T-helper 1 cell (primary cell): ENCODE data around the gene CACNG4.
"Not testable (repeated sequence)": the region's sequence is repeated elsewhere in the genome, so short reads cannot be mapped to it uniquely, and the experiment has no call there.

ENCODE experiments used
- DNase-seq, 5 donors: peaks; one replicate each; pipeline ENCODE4 v3.0.0-alpha.2; 2012 to 2020

Gene CACNG4

DNA sequence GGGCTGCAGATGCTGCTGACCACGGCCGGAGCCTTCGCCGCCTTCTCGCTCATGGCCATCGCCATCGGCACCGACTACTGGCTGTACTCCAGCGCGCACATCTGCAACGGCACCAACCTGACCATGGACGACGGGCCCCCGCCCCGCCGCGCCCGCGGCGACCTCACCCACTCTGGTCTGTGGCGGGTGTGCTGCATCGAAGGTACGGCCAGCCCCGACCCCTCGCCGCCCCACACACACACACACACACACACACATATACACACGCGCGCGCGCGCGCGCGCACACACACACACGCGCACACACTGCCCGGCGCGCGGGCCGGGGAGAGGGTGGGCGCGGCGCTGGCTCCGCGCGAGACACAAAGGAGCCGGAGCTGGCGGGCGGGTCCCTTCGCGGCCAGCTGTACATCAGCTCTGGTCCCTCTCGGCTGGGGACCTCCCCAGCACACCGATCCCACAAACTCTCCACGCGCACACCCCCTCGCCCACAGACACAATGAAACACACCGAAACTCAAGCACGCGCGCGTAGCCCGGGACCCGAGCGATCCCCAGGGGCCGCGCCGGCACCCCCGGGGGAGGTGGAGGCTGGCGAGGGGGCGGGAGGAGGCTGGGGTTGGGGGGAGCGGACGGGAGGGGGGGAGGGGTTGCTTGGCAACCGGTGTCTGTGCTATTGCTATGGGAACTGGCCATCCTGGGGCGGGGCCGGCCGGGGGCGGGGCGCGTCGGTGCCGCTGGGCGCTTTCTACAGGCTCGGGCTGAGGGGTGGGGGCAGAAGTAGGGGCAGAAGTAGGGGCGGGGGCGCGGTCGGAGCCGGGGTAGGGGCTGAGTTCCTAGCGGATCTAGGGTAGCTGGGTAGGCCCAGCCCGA, 658 bp downstream of the CACNG4 start:
- no peak for DNase-seq

DNA sequence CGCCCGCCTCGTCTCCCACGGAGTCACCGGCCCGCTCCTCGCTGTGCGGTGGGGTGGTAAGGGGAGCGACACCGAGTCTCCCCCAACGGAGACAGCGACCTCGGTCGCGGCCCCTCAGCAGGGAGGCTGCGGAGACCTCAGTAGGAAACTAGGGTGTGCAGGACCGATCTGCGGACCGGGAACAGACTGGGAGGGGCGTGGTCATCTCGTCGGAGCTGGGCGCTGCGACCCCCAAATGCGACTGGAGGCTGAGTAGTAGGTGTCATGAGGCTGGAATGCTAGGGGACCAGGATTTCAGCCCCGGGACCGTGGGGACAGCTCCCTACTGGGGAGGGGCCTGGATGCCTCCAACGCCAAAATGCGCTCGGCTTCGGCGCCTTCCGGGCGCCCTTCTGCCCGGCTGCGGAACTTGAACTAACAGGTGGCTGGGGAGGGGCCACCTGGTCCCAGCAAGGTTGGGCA, 1.3 kb downstream of the CACNG4 start:
- DNase-seq: no peak

DNA sequence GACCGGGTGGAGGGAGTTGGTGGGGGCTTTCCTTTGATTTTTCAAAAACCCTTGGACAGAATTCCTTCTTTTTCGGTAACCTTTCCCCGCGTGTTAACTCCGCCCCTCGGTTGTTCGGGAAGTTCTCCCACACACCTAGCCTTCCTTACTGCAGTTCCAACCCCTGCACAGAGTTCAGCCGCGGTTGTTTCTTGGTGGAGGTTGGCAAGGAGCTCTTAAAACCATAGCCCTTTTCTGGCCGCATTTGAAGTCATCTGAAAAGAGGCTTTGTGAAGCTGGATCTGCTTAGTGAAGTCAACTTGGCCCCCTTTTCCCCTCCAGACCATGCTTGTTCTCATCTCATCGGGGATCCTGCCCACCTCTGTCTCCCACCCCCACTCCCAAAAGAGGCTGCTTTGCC, 1.8 kb downstream of the CACNG4 start:
- no peak for DNase-seq

DNA sequence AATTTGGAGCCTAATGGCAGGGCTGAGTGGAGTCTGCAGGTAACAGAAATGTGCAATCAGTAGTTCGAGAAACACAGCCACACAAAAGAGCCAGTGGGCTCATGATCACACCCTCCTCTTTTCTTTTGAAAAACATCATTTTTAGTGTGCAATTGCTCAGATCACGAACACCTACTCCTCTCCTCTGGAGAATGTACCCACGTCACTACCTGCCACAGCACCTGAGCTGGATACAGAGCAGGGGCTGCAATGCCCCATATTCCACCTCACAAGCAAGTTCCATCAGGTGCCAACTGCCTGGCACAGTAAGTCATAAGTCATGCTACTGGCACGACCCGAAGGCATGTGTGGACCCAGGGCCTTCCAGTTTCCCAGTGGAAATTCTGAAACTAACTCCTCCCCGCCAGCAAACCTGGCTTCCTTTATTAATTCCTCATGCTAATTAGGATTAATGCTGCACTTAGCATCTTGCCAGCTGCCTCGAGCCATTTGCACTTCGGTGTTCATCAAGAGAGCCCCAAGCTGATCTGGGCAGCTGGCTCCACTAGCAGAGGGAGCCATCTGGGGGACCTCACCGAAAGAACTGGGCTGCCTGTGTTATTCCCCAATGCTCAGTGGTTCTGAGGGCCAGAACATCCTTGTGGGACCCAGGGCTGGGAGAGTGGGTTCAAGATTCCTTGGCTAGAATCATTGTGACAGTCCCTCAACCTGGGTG, 2.4 kb downstream of the CACNG4 start:
- no peak for DNase-seq

DNA sequence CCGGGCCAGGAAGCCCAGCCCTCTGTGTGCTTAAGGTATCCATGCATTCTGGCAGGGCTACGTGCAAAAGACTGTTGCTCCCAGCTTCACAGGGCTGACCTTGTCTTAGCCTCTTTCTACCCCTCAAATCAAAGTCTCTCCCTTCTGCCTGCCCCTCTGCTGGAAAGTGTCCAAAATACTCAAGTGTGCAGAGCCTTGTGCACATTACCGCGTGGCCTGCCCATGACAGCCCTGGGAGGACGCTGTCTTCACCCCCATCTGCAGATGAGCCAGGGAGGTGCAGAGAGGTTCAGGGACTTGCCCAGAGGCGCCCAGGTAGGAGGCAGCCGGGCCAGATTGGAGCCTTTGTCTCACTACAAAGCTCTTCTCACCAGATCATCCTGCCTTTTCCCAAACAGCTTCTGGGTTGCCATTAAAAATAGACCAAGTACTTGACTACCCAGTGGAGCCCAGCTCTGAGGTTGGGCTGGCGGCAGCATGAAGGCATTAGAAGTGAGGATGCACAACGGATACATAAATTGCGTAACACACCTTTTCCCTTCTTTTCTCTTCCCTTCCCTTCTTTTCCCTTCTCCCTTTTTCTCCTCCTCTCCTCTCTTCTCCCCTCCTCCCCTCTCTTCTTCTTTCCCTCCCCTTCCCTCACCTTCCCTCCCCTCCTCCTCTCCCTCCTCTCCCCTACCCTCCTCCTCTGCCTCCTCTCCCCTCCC, 3.5 kb downstream of the CACNG4 start:
- DNase-seq: no peak

DNA sequence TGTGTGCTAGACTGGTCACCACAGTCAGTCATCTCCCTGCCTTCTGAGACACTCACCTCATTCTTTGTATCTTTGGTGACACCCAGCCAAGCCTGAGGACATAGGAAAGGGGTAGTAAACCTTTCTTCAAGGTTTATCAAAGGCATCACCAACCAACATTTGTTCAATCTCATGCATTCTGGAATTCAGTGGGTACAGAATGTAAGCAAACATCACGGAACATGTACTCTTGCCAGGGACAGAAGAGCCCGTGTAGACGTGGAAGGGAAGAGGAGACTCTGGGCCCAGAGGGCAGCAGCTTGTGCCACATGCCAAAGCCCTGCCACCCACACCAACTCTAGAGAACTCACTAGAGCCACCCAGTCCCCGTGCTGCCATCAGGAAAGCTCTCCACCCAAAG, 4.4 kb downstream of the CACNG4 start:
- no peak for DNase-seq

DNA sequence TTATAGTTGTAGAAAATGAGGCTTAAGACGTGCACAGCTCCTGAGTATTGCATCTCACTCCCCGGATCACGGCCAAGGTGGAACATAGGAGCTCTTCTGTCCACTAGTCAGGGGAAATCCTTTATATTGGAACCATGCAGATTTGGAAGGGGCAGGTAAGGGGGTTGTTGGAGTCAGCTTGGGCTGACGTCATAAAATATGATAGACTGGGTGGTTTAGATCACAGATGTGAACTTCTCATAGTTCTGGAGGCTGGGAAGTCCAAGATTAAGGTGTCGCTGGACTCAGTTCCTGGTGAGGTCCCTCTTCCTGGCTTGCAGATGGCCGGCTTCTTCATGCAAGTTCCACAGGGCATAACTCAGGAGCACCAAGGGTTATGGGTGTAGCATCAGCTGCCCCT, 5.6 kb downstream of the CACNG4 start:
- no peak for DNase-seq

DNA sequence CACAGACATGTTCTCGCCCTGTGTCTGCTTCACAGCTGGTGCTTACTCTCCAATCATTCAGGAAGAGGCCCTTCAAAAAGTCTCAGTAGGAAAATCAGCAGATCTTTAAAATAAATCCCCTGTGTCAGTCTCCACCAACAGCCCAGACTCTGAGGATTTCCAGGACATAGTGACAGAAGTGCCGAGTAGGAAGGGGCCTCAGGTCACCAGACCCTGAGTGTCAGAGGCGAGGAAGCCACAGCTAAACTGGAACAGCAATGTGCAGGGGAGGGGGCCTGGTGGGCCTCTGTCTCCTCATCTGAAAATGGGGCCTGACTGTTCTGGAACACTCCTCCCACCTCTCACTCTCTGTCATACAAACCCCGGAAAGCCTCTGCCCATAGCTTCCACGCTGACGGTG, 6.3 kb downstream of the CACNG4 start:
- DNase-seq: no peak

DNA sequence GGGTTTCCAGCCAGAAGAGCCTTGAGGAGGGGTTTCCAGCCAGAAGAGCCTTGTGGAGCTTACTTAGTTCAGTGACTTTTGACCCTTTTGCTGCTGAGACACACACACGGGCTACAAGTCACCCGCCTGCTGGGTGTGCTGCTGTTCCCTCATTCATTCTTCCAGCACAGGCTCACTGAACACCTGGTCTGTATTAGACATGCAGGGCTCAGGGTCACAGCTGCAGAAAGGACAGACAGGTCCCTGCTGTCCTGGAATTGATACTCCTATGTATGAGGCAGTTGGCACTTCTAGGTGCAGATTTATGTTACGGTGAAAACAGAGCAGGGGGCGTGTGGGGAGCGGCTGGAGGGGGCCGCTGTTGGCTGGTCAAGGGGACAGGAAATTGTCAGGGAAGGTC, 6.8 kb downstream of the CACNG4 start:
- no peak for DNase-seq

DNA sequence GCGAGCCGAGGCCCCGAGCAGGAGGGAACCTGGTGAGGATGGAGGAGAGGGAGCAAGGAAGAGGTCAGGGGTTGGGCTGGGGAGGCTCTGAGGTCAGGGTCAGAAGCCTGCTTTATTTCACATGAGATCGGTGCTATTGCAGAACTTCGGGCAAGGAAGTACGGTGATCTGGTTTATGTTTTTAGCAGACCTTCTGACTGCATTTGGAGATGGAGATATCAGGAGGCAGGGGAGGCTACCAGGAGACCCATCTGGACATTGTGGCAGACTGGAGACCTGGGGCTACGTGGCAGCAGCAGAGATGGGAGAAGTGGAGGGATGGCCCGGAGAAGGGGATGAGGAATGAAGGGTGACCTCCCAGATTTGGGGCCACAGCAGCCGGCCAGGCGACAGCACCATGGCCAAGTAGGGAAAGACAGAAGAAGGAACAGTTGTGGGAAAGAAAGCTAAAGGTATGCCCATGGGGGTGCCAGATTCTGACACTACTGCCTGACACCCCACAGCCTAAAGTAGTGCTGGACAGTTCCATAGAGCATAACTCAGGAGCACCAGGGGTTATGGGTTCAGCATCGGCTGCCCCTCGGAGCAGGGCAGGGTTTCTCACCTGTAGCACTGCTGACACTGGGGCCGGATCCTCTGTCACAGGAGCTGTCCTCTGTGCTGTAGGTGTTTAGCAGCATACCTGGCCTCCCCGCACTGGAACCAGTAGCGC, 7.4 kb downstream of the CACNG4 start:
- DNase-seq: no peak

DNA sequence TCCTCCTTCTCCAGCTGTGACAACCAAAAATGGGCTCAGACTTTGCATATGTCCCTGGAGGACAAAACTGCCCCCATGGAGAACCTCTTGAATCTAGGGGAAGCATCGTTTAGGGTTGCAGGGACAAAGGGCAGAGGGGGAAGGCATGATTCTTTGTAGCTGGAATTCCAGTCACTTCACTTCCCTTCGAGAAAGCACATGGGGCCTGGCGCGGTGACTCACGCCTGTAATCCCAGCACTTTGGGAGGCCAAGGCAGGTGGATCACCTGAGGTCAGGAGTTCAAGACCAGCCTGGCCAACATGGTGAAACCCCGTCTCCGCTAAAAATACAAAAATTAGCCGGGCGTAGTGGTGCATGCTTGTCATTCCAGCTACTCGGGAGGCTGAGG, 7.9 kb downstream of the CACNG4 start:
- not testable (repeated sequence) for DNase-seq

DNA sequence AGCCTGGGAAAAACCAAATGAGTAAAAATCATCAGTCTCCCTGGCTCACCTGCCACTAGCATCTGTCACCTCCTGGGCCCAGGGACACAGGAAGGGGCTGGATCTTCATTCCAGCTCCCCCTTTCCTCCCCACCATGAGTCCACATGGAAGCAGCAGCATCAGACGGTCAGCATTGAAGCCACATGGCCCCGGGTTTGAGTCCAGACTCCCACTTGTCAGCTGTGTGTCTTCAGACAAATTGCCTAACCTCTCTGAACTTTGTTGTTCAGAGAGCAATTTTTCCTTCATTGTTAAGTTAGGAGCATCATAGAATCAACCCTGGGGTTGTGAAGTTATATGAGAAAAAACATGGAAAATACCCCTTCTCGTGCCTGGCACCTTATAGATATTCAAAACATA, 10.7 kb downstream of the CACNG4 start:
- no peak for DNase-seq

DNA sequence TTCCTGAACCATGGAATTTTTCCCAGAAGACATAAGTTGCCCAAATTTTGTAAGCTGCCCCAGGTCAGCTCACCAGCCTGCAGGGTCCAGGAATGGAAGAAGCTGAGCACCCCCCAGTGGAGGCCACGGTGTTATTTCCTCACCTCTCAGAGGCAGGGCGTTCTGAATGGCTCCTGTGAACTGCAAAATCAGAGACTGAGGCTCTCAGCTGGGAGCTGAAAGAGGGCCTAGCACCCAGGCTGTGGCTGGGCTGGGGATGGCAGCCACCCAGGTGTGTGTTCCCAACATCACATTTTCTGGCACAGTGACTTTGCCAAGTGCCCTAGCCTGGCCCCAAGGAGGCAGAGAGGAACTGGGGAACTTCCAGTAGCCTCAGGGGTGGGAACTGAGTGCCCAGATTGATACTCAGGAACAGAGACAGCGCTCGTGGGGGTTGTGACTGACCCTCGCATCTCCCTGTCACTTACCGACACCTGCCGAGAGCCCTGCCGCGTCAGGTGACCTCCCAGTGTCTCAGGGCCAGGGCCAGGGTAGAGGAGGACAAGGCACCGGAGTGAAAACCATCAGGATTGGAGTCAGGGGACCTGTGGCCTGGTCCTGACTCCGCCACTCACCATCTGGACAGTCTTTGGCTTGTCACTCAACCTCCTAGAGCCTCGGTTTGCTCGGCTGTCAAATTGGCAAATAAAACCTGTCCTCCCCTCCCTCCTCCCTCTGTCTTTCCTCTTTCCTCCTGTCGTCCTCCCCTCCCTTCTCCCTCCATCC, 11.3 kb downstream of the CACNG4 start:
- no peak for DNase-seq

DNA sequence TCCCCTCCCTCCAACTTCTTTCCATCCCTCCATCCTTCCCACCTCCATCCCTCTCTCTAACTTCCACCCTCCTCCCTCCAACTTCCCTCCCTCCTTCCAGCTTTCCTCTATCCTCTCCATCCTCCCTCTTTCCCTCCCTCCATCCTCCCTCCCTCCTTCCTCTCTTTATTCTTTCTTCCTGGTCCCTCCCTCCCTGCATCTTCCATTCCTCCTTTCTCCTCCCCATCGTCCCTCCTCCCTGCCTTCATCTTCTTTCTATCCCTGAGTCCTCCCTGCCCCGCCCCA, 11.8 kb downstream of the CACNG4 start:
- DNase-seq: no peak

DNA sequence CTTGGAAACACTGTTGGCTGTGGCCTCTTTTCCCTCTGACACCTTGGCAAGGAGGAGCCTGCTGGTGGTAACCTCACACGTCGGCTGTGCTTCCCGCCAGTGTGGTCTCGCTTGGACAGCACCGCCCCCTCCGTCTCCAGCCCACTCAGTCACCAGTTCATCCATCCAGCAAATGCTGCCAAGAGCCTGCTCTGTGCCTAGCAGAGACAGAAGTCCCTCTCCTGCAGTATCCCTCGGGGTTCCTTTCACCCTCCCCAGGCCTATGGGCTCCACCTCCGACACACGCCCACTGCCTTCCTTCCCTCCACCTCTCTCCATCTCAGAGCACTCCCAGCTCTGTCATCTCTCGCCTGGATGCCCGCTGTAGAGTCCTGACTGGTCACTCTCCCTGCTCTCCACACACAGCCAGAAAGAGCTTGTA, 12.3 kb downstream of the CACNG4 start:
- no peak for DNase-seq

DNA sequence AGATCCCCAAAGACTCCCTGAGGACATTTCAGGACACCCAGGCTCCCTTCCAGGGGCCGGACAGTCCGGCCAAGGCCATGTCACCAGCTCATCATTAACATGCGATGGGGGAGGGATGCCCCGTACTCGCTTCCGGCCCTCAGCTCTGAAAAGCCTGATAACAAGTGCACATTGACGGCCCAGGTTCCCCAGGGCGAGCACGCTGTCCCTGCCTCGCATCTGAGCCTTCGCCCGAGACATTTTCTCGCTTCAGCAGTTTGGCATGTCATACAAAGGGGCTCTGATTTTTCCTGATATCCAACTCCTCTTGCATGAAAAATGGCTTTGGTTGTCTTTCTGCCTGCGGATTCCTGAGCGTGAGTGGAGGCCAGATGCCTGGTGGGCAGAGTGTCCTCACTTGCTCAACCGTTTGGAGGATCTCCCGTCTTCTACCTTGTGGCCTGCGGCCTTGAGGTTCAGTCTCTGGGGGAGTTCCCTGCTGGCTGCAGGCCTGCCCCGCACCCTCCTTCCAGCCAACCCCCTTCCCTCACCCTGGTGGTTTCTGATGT, 14.1 kb downstream of the CACNG4 start:
- DNase-seq: no peak

DNA sequence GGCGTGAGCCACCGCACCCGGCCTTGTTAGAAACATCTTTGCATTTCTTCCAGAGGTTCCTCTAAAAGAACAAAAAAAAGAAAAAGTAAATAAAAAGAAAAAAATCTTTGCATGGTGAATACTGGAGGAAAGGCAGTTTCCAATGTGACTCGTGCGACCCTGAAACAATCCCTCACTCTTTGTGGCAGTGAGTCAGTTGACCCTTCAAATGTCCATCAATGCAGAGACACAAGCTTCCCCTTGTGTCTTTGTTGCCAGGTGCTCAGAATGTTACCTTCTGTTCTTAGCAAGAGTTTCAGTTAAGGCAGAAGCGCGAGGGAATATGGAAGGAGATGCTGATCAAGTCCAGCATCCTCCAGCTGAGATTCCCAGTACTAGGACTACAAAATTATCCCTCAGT, 16.4 kb downstream of the CACNG4 start:
- DNase-seq: no peak

DNA sequence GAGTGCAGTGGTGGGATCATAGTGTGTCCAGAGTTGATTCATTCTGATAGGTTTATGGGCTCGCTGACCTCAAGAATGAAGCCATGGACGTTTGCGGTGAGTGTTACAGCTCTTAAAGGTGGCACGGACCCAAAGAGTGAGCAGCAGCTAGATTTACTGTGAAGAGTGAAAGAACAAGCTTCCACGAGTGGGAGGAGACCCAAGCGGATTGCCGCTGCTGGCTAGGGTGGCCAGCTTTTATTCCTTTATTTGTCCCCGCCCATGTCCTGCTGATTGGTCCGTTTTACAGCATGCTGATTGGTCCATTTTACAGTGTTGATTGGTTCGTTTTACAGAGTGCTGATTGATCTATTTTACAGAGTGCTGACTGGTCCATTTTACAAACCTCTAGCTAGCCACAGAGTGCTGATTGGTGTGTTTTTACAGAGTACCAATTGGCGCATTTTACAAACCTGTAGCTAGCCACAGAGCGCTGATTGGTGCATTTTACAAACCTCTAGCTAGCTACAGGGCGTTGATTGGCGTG, 17.5 kb downstream of the CACNG4 start:
- DNase-seq: no peak

DNA sequence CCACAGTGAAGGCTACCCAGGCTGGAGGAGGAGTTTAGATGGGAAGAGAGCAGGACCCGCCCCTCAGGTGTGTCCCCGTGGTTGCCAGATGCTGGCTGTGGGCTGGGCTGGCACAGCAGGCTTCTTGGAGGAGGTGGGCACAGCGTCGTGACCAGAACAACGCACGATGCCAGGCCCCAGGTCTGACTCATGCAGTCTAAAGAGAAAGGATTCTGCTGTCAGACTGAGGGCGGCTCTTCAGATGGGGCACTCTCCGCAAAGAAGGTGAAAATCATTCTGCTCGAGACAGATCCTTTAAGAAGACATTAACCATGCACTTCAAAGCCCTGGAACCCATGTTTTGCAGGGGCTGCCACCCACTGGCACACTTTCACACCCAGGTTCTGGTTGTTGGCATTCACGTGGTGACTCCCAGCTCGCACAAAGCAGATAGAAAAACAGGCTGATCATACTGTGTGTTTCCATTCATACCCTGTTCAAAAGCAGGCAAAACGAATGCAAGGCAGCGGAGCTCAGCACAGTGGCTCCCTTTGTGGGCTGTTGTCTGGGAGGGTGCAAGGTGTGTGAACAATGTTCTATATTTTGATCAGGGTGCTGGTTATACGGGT, 19.0 kb downstream of the CACNG4 start:
- DNase-seq: no peak

DNA sequence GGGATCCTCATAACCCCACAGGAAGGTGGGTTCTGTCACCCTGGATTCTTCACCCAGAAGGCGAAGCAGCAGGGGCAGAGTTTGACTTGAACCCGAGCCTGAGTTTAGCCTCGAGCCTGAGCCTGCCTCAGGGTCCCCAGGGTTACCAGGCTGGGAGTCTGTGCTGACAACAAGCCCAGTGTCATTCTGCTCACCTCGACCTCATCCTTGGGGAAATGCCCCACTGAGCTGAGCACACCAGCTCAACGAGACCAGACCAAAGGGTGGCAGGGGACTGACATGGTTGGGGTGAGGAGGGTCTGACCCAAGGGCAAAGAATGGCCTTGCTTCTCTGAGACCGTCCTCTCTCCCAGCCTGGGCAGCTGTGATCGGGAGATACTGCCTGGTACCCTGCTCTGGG, 20.2 kb downstream of the CACNG4 start:
- DNase-seq: no peak
